ENCODE measurements around the gene OLFML2A.

Gene OLFML2A

GRCh38 chr9:124779368-124780059 lies 2.6 kb downstream of the OLFML2A start:
- no peak for DNase-seq

- DNase-seq, result no peak
Measured at GRCh38 chr9:124780060-124780756, 3.3 kb downstream of the OLFML2A start.

GRCh38 chr9:124780757-124781151 lies 3.8 kb downstream of the OLFML2A start:
- no peak for DNase-seq

GRCh38 chr9:124781967-124782660 lies 5.2 kb downstream of the OLFML2A start:
- DNase-seq, result no peak

- DNase-seq, result no peak
Measured at GRCh38 chr9:124782661-124783574, 6.0 kb downstream of the OLFML2A start.

- DNase-seq, result no peak
Measured at GRCh38 chr9:124783830-124784229, 6.9 kb downstream of the OLFML2A start.

- no peak for DNase-seq
Measured at GRCh38 chr9:124784509-124784908, 7.6 kb downstream of the OLFML2A start.

GRCh38 chr9:124786881-124787573 lies 10.1 kb downstream of the OLFML2A start:
- DNase-seq, result no peak

GRCh38 chr9:124788542-124789217 lies 11.7 kb downstream of the OLFML2A start:
- DNase-seq, result no peak

GRCh38 chr9:124789531-124789930 lies 12.6 kb downstream of the OLFML2A start:
- DNase-seq, result no peak

- DNase-seq, result no peak
Measured at GRCh38 chr9:124790301-124790700, 13.4 kb downstream of the OLFML2A start.

- no peak for DNase-seq
Measured at GRCh38 chr9:124790801-124791505, 14.0 kb downstream of the OLFML2A start.

- no peak for DNase-seq
Measured at GRCh38 chr9:124792257-124793014, 15.5 kb downstream of the OLFML2A start.

- no peak for DNase-seq
Measured at GRCh38 chr9:124793015-124793541, 16.1 kb downstream of the OLFML2A start.

- no peak for DNase-seq
Measured at GRCh38 chr9:124794902-124795491, 18.1 kb downstream of the OLFML2A start.

GRCh38 chr9:124795881-124796431 lies 19.0 kb downstream of the OLFML2A start:
- no peak for DNase-seq

- DNase-seq, result no peak
Measured at GRCh38 chr9:124797343-124798103, 20.6 kb downstream of the OLFML2A start.

GRCh38 chr9:124799274-124800006 lies 22.5 kb downstream of the OLFML2A start:
- DNase-seq, result no peak
